AG04449 (cell line): ENCODE data around the gene KCNMA1.

Source experiments
- CTCF ChIA-PET: fragments of 350-600 bp; formaldehyde crosslinking; extraction: SDS; loops from one replicate; lab custom pipeline; 2021; ENCODE audit warnings: antibody characterized with exemption; lab: Yijun Ruan, JAX
- POLR2A ChIA-PET: fragments of 400-600, 350-600 bp; formaldehyde crosslinking; extraction: SDS; loops from one replicate; lab custom pipeline; 2020; ENCODE audit warnings: antibody characterized with exemption, inconsistent platforms; lab: Yijun Ruan, JAX
- DNase-seq: peaks from one replicate; pipeline ENCODE4 v3.0.0-alpha.2; 2010; ENCODE audit warnings: low read depth, low spot score
- H3K4me3 ChIP-seq: 2 replicates; pipeline ENCODE4 v1.5.1; 2011; ENCODE audit warnings: low read depth, mild to moderate bottlenecking, control low read depth, low read length
- CTCF ChIP-seq: IDR thresholded peaks from one replicate; pipeline ENCODE4 v1.5.1; 2011; ENCODE audit warnings: mild to moderate bottlenecking, moderate library complexity, low read length, control low read depth, inconsistent platforms; ENCODE audit not compliant: insufficient read depth; ENCODE audit errors: missing control alignments

KCNMA1 gene

GRCh38 chr10:77371421-77371820 is 266.2 kb downstream of the KCNMA1 start:
- no peak overlapping the region for H3K4me3 ChIP-seq
- ChIA-PET POLR2A (no interaction called here), CTCF (interaction anchor here (0.9 to 2.7 kb wide), 6 partner anchors 15 to 340 kb away, joined by 3 to 9 read pairs (median 6); no protein-coding TSS in a partner anchor)
- DNase-seq = no peak
- no peak for TF ChIP-seq CTCF

GRCh38 chr10:77368006-77368405 is 269.6 kb downstream of the KCNMA1 start:
- CTCF ChIA-PET = interaction anchor here (0.8 to 1.2 kb wide), 6 partner anchors 9 to 61 kb away, joined by 3 to 5 read pairs (median 4); no protein-coding TSS in a partner anchor
- no peak for DNase-seq
- no peak overlapping the region for H3K4me3 ChIP-seq
- no peak for TF ChIP-seq CTCF
- POLR2A ChIA-PET = no interaction called here

DNA sequence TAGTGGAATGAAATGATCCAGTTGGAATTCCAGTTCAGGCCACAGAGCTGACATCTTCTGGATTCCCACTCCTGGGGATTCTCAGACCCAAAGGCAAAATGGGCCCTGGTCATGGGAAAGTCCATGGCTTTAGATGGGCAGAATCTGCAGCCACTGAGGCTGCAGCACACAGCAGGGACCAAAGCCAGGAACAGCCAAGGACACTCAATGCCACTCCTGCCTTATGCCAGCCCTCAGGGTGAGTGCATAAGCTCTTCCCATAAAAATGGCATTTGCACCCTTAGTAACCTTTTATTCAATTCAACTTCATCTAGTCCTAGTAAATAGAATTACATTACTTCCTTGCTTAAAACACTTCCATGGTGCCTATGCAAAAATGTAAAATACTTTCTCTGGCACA is 274.4 kb downstream of the KCNMA1 start:
- no peak for DNase-seq
- ChIA-PET POLR2A (no interaction called here), CTCF (interaction anchor here (0.8 to 2.2 kb wide), 3 partner anchors 21 to 189 kb away, joined by 3 to 5 read pairs (median 4); no protein-coding TSS in a partner anchor)
- TF ChIP-seq CTCF = no peak
- H3K4me3 ChIP-seq = no peak overlapping the region

DNA sequence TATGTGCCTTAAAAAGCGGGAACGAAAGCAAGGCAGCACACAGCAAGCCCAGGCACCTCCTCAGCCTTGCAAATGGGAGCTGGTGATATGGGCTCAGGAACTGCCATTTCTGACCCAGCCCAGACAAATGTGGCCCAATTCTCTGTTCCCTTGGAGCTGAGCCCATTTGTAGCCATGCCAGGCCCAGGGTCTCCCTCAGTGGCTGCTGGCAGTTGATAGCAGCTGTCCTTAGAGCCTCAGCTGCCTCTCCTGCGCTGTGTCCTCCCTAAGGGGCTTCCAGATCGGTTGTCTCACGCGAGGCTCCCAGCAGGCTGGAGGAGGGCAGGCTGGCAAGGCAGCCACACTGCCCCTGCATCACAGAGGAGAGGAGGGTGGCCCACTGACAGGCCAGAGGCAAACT is 275.8 kb downstream of the KCNMA1 start:
- no peak for TF ChIP-seq CTCF
- no peak overlapping the region for H3K4me3 ChIP-seq
- ChIA-PET POLR2A (no interaction called here), CTCF (interaction anchor here (0.6 to 2.2 kb wide), 3 partner anchors 22 to 358 kb away, joined by 3 to 5 read pairs (median 3); no protein-coding TSS in a partner anchor)
- DNase-seq = no peak

DNA sequence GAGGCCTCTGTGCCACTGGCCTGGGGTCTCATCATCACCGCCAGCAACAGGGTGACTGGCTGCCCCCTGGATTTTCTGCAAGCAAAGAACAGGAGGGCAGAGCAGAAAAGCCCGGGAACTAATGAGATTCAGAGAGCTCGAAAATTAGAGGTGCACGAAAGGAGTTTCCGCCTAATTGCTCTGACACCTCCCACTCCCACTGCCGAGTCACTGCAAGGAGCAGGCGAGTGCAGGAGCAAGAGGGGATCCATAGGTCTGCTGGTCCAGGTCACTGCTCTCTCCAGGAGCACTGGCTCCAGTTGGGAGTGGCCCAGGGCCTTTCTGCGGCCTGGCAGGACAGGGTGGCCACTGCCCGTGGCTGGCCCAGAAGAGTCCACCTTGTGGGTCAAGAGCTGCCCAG is 276.2 kb downstream of the KCNMA1 start:
- DNase-seq = no peak
- ChIA-PET POLR2A (no interaction called here), CTCF (interaction anchor here (0.6 to 2.2 kb wide), 3 partner anchors 22 to 359 kb away, joined by 3 to 5 read pairs (median 3); no protein-coding TSS in a partner anchor)
- no peak for TF ChIP-seq CTCF
- no peak overlapping the region for H3K4me3 ChIP-seq

GRCh38 chr10:77360835-77361234 is 276.8 kb downstream of the KCNMA1 start:
- ChIA-PET CTCF (interaction anchor here (0.9 to 1.3 kb wide), 2 partner anchors 9 to 187 kb away, joined by 3 to 8 read pairs; no protein-coding TSS in a partner anchor), POLR2A (no interaction called here)
- no peak for TF ChIP-seq CTCF
- DNase-seq = no peak
- H3K4me3 ChIP-seq = no peak overlapping the region
